ENCODE measurements around the gene MYOT. TPM values are rescaled to one million over a fixed set of nuclear protein-coding genes. Genes with fewer than 3 reads are reported as not detected.

The MYOT gene
- total and polyA plus RNA-seq, 10 of the 15 experiments (the other 5 are each of a cell fraction or from before 2014, with no cell fraction given), result 0.15 to 1.5 (median 0.53) TPM; not detected in 5

DNA sequence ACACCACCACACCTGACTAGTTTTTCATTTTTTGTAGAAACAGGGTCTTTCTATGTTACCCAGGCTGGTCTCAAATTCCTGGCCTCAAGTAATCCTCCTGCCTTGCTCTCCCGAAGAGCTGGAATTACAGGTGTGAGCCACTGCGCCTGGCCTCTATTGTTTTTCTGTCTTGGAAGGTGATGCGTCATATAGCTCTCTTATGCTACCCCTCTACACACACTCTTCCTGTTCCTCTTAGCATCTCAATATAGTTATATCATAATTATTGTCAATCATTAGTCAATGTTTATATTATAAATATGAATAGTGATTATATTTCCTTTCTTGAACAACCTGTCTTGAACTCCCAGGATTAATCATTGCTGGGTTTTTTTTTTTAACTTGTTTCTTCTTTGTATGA, 28.9 kb downstream of the MYOT start:
- CTCF ChIA-PET, result interaction anchor here (1.2 kb wide), 1 partner anchor 130 kb away, joined by 3 read pairs; no protein-coding TSS in a partner anchor
- TF ChIP-seq CBFB (IDR thresholded peaks at IDR 0.05; ENCODE audit: low read depth) (no peak), MEF2A (IDR thresholded peaks at IDR 0.05; ENCODE audit: insufficient read depth, low read depth, low read length) (no peak), ZNF207 (IDR thresholded peaks at IDR 0.05; ENCODE audit: borderline replicate concordance) (no peak), HDAC6 (IDR thresholded peaks at IDR 0.05; ENCODE audit: unreplicated experiment) (no peak), GATAD2B (conservative IDR thresholded peaks at IDR 0.05; ENCODE audit: low read depth) (no peak), NR2C2 (IDR thresholded peaks at IDR 0.05; ENCODE audit: borderline replicate concordance, control insufficient read depth, insufficient read length, low read depth) (no peak)
- TF ChIP-seq, protein P1, sequence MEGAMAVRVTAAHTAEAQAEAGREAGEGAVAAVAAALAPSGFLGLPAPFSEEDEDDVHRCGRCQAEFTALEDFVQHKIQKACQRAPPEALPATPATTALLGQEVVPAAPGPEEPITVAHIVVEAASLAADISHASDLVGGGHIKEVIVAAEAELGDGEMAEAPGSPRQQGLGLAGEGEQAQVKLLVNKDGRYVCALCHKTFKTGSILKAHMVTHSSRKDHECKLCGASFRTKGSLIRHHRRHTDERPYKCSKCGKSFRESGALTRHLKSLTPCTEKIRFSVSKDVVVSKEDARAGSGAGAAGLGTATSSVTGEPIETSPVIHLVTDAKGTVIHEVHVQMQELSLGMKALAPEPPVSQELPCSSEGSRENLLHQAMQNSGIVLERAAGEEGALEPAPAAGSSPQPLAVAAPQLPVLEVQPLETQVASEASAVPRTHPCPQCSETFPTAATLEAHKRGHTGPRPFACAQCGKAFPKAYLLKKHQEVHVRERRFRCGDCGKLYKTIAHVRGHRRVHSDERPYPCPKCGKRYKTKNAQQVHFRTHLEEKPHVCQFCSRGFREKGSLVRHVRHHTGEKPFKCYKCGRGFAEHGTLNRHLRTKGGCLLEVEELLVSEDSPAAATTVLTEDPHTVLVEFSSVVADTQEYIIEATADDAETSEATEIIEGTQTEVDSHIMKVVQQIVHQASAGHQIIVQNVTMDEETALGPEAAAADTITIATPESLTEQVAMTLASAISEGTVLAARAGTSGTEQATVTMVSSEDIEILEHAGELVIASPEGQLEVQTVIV (IDR thresholded peaks at IDR 0.05; ENCODE audit: borderline replicate concordance, partially characterized antibody), result no peak
- TF ChIP-seq, protein P2, sequence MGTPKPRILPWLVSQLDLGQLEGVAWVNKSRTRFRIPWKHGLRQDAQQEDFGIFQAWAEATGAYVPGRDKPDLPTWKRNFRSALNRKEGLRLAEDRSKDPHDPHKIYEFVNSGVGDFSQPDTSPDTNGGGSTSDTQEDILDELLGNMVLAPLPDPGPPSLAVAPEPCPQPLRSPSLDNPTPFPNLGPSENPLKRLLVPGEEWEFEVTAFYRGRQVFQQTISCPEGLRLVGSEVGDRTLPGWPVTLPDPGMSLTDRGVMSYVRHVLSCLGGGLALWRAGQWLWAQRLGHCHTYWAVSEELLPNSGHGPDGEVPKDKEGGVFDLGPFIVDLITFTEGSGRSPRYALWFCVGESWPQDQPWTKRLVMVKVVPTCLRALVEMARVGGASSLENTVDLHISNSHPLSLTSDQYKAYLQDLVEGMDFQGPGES (IDR thresholded peaks at IDR 0.05), result no peak
- Histone ChIP-seq H3K36me3 (ENCODE audit: control insufficient read depth in 2 of 2, insufficient read depth in 2 of 2, low read length in 1 of 2) (no peaks in the 10 kb centered on the region), H3K27ac (ENCODE audit: control insufficient read depth, insufficient read depth) (no peak overlapping the region), H3K4me2 (ENCODE audit: control insufficient read depth, insufficient read depth) (no peak overlapping the region), H3K79me2 (ENCODE audit: control insufficient read depth, insufficient read depth, low read length) (no peaks in the 10 kb centered on the region), H3K9ac (ENCODE audit: control insufficient read depth, insufficient read depth, low read length) (no peak overlapping the region), H3K4me1 (ENCODE audit: control insufficient read depth, insufficient read depth, low read length) (peaks cover 16% of the 10 kb centered on the region), H3K9me3 (replicated peaks; ENCODE audit: control insufficient read depth, insufficient read depth, low read length) (no peaks in the 10 kb centered on the region), H2AFZ (ENCODE audit: control insufficient read depth, low read depth, low read length) (no peak overlapping the region), H3K4me3 (no peak overlapping the region), H3K27me3 (replicated peaks in 1 of 2; ENCODE audit: control insufficient read depth in 2 of 2, insufficient read depth in 2 of 2, low read length in 1 of 2) (no peaks in the 10 kb centered on the region), H4K20me1 (ENCODE audit: control insufficient read depth, insufficient read depth) (no peaks in the 10 kb centered on the region)
- DNase-seq (ENCODE audit: low read depth, low spot score), result no peak
- in situ Hi-C loops (cut with MboI), result no loop called here
- no TSS peak for BruUV-seq (replicated peaks)
- RAD21 ChIA-PET (ENCODE audit: unreplicated experiment), result interaction anchor here (1.3 to 3.3 kb wide), 2 partner anchors 8 to 118 kb away, joined by 4 to 17 read pairs; partner anchors contain the start of gene PKD2L2
- POLR2A ChIA-PET, result interaction anchor here (0.9 kb wide), 1 partner anchor 39 kb away, joined by 3 read pairs; no protein-coding TSS in a partner anchor
- WGBS (ENCODE audit: insufficient coverage, insufficient replicate concordance, low lambda C conversion rate, missing lambda C conversion rate), result 93% methylated on average over 3 of the region's 3 CpGs
- no peak for FAIRE-seq
- no peak for ATAC-seq
- intact Hi-C loops (cut with micrococcal nuclease; ENCODE audit: unreplicated experiment), result no loop called here
- SMC1A ChIA-PET (ENCODE audit: uncharacterized antibody, unreplicated experiment), result interaction anchor here (0.7 to 4.4 kb wide), 3 partner anchors 8 to 117 kb away, joined by 3 to 24 read pairs (median 3); partner anchors contain the start of gene PKD2L2
